ENCODE measurements around the gene ESCO1. TPM values are rescaled to one million over a fixed set of nuclear protein-coding genes. Genes with fewer than 3 reads are reported as not detected.
A peak's percentile ranks its signal among the peaks of the same experiment; 100 is the strongest.
"Not testable (repeated sequence)": the region's sequence is repeated elsewhere in the genome, so short reads cannot be mapped to it uniquely, and the experiment has no call there.

ESCO1 gene
- total RNA-seq (10 to 100 TPM; 24.4 to 26.9 TPM), polyA plus RNA-seq (ENCODE audit: insufficient read length in 2 of 2) (10 to 100 TPM; 12.1 to 15.7 TPM)
- long read RNA-seq, donor 1, result 0 reads
- long read RNA-seq, donor 2, result 0 reads
- long read RNA-seq, donor 3, partial matches to known transcripts, result 6 of 6 reads
- long read RNA-seq, donor 3, other reads (novel, unspliced or antisense), result 0 of 6 reads
- long read RNA-seq, donor 4, partial matches to known transcripts, result 43 of 43 reads
- long read RNA-seq, donor 4, other reads (novel, unspliced or antisense), result 0 of 43 reads

DNA sequence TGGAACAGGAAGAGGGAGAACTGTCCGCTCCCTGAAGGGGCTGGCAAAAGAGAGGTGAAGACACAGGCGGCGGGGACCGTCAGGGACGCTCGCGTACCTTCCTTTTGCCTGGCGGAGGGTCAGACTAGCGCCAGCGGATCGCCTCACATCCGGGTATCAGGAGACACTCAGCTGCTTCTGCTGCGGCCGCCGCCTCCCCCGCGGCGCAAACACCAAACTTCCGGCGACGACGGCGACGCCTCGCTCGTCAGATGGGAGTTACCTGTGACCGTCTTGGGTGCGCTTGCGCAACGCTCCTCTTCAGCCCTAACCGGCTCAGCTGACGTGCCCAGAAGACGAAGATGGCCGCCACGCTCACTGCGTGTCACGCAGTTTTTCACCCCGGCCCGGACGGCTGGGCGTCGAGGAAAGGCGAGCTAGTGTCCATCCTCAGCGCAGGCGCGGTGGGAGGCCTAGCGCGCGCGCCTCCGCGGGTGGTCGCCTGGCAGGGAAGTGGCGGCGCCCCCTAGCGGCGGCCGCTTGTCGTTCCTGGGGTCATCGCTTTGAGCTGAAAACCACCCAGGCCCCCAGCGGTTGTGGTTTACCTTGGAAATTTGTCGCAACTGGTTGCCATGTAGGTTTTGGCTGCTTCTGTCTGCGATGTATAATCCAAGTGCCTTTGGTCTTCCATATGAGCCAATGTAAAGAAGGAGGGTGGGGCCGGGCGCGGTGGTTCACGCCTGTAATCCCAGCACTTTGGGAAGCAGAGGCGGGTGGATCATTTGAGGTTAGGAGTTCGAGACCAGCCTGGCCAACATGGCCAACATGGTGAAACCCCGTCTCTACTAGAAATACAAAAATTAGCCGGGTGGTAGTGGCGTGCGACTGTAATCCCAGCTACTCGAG lies at the start of gene ESCO1:
Gene ESCO1 (minus strand): TSS at position 179 of the 885 bp plus-strand sequence. CDS start 25,861 bp downstream, outside the sequence.
- peak; percentile 84 to 98 (median 88) for DNase-seq (ENCODE audit: low read depth in 4 of 6, low spot score in 6 of 6)
- Histone ChIP-seq H3K4me1 (ENCODE audit: control insufficient read depth, insufficient read depth, low read length) (peaks cover 18% of the 10 kb centered on the region), H3K36me3 (ENCODE audit: control insufficient read depth, insufficient read depth, low read length) (no peaks in the 10 kb centered on the region), H3K27ac (ENCODE audit: low read depth, low read length) (peak within 1 kb of the TSS; percentile 94), H3K4me3 (ENCODE audit: low read depth, low read length) (peak within 1 kb of the TSS; percentile 74), H3K27me3 (ENCODE audit: control insufficient read depth, insufficient read depth, low read length) (no peaks in the 10 kb centered on the region), H3K9me3 (ENCODE audit: control insufficient read depth, insufficient read depth, low read length) (no peaks in the 10 kb centered on the region)
- under 1% methylated on average over 63 of the region's 74 CpGs for WGBS (ENCODE audit: insufficient coverage)

GRCh38 chr18:21640375-21640774 lies 39.9 kb upstream of the ESCO1 start:
- not testable (repeated sequence) for DNase-seq (ENCODE audit: low read depth in 4 of 6, low spot score in 6 of 6); H3K36me3 ChIP-seq (ENCODE audit: control insufficient read depth, insufficient read depth, low read length); H3K9me3 ChIP-seq (ENCODE audit: control insufficient read depth, insufficient read depth, low read length); H3K4me1 ChIP-seq (ENCODE audit: control insufficient read depth, insufficient read depth, low read length); H3K27me3 ChIP-seq (ENCODE audit: control insufficient read depth, insufficient read depth, low read length); H3K27ac ChIP-seq (ENCODE audit: low read depth, low read length); H3K4me3 ChIP-seq (ENCODE audit: low read depth, low read length)
- WGBS (ENCODE audit: insufficient coverage), result 100% methylated on average over 5 of the region's 5 CpGs

GRCh38 chr18:21638822-21639221 lies 38.3 kb upstream of the ESCO1 start:
- no peaks in the 10 kb centered on the region for H3K4me1 ChIP-seq (ENCODE audit: control insufficient read depth, insufficient read depth, low read length)
- H3K27me3 ChIP-seq (ENCODE audit: control insufficient read depth, insufficient read depth, low read length), result no peaks in the 10 kb centered on the region
- no peak for DNase-seq (ENCODE audit: low read depth in 4 of 6, low spot score in 6 of 6)
- no peak overlapping the region for H3K4me3 ChIP-seq (ENCODE audit: low read depth, low read length)
- H3K27ac ChIP-seq (ENCODE audit: low read depth, low read length), result no peak overlapping the region
- WGBS (ENCODE audit: insufficient coverage), result 100% methylated on average over 1 of the region's 3 CpGs
- H3K9me3 ChIP-seq (ENCODE audit: control insufficient read depth, insufficient read depth, low read length), result no peaks in the 10 kb centered on the region
- no peaks in the 10 kb centered on the region for H3K36me3 ChIP-seq (ENCODE audit: control insufficient read depth, insufficient read depth, low read length)

DNA sequence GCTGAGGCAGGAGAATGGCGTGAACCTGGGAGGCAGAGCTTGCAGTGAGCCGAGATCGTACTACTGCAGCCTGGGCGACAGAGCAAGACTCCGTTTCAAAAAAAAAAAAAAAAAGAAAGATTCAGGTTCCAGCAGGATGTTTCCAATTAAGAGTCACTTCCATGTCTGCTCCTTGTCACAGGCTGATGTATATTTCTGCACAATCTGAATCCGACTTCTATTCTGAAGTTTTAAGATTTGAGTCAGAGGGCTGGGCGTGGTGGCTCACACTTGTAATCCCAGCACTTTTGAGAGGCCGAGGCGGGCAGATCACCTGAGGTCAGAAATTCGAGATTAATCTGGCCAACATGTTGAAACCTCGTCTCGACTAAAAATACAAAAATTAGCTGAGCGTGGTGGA lies 36.3 kb upstream of the ESCO1 start:
- DNase-seq (ENCODE audit: low read depth in 4 of 6, low spot score in 6 of 6), result no peak
- Histone ChIP-seq H3K27ac (ENCODE audit: low read depth, low read length) (no peak overlapping the region), H3K27me3 (ENCODE audit: control insufficient read depth, insufficient read depth, low read length) (no peaks in the 10 kb centered on the region), H3K4me1 (ENCODE audit: control insufficient read depth, insufficient read depth, low read length) (no peaks in the 10 kb centered on the region), H3K4me3 (ENCODE audit: low read depth, low read length) (no peak overlapping the region), H3K36me3 (ENCODE audit: control insufficient read depth, insufficient read depth, low read length) (peaks cover 10% of the 10 kb centered on the region), H3K9me3 (ENCODE audit: control insufficient read depth, insufficient read depth, low read length) (no peaks in the 10 kb centered on the region)
- WGBS (ENCODE audit: insufficient coverage), result 98% methylated on average over 11 of the region's 13 CpGs

DNA sequence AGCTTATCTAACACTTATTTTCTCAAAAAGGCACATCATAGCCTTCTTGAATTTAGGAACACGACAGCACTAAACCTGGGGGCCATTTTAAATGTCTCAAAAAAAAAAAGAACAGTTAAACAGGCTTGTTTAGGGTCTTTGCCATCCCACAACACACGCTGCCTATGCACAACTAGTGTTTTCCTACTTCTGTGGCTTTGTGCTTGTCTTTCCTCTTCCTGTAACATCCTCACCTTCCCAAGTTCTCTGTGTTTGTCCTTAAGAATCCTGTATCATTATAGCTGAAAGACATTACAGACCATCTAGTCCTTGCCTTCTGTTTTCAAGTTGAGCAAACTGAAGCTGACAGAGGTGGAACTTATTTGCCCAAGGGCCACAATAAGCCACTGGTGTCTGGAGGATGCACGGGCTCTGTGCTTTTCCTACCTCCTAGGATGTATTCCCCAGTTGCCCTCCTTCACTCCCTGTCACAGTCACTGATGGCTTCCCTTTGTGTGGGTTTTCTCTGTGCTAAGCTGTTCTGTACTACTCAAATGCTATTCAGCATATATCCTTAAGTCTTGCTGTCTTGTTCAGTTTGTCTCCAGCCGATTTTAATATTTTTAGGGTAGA lies 34.2 kb upstream of the ESCO1 start:
- Histone ChIP-seq H3K9me3 (ENCODE audit: control insufficient read depth, insufficient read depth, low read length) (no peaks in the 10 kb centered on the region), H3K4me1 (ENCODE audit: control insufficient read depth, insufficient read depth, low read length) (no peaks in the 10 kb centered on the region), H3K36me3 (ENCODE audit: control insufficient read depth, insufficient read depth, low read length) (peaks cover 19% of the 10 kb centered on the region), H3K4me3 (ENCODE audit: low read depth, low read length) (no peak overlapping the region), H3K27ac (ENCODE audit: low read depth, low read length) (no peak overlapping the region), H3K27me3 (ENCODE audit: control insufficient read depth, insufficient read depth, low read length) (no peaks in the 10 kb centered on the region)
- no peak for DNase-seq (ENCODE audit: low read depth in 4 of 6, low spot score in 6 of 6)
- WGBS (ENCODE audit: insufficient coverage), result 90% methylated on average over 3 of the region's 4 CpGs

DNA sequence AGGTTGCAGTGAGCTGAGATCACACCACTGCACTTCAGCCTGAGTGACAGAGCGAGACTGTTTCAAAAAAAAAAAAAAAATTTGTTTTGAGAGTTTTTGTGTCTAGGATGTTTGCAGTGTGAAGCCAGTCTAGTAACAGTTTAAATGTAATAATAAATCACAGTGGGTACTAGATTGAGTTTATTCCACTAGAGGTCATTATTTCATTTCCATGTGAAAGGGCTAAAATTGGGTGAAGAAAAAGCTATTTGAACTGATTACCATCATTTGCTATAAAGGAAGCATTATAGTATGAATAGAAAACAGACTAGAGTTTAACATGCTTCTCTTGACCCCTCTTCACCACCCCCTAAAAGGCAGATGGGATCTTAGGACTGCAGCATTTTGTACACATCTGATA lies 31.9 kb upstream of the ESCO1 start:
- peak in 2 of 6 donors; percentile 6 to 10 for DNase-seq (ENCODE audit: low read depth in 4 of 6, low spot score in 6 of 6)
- H3K36me3 ChIP-seq (ENCODE audit: control insufficient read depth, insufficient read depth, low read length), result peaks cover 24% of the 10 kb centered on the region
- no peak overlapping the region for H3K27ac ChIP-seq (ENCODE audit: low read depth, low read length)
- WGBS (ENCODE audit: insufficient coverage), result no CpG with 5 or more reads among the region's 1 CpG
- H3K27me3 ChIP-seq (ENCODE audit: control insufficient read depth, insufficient read depth, low read length), result no peaks in the 10 kb centered on the region
- no peak overlapping the region for H3K4me3 ChIP-seq (ENCODE audit: low read depth, low read length)
- no peaks in the 10 kb centered on the region for H3K9me3 ChIP-seq (ENCODE audit: control insufficient read depth, insufficient read depth, low read length)
- no peaks in the 10 kb centered on the region for H3K4me1 ChIP-seq (ENCODE audit: control insufficient read depth, insufficient read depth, low read length)

- DNase-seq (ENCODE audit: low read depth in 4 of 6, low spot score in 6 of 6), result no peak
- Histone ChIP-seq H3K36me3 (ENCODE audit: control insufficient read depth, insufficient read depth, low read length) (peaks cover 48% of the 10 kb centered on the region), H3K27me3 (ENCODE audit: control insufficient read depth, insufficient read depth, low read length) (no peaks in the 10 kb centered on the region), H3K9me3 (ENCODE audit: control insufficient read depth, insufficient read depth, low read length) (no peaks in the 10 kb centered on the region), H3K4me1 (ENCODE audit: control insufficient read depth, insufficient read depth, low read length) (no peaks in the 10 kb centered on the region), H3K27ac (ENCODE audit: low read depth, low read length) (no peak overlapping the region), H3K4me3 (ENCODE audit: low read depth, low read length) (no peak overlapping the region)
- 95% methylated on average over 3 of the region's 9 CpGs for WGBS (ENCODE audit: insufficient coverage)
Measured at GRCh38 chr18:21629089-21629832, 28.8 kb upstream of the ESCO1 start.

DNA sequence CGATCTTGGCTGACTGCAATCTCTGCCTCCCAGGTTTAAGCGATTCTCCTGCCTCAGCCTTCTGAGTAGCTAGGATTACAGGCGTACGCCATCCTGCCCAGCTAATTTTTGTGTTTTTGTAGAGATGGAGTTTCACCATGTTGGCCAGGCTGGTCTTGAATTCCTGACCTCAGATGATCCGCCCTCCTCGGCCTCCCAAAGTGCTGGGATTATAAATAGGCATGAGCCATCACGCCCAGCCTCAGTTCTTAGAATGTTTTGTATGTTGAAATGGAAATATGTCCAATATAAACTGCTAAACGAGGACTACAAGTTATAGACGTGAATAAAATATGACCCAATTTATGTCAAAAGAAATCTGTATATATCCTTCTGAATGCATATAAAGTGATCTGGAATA lies 21.1 kb upstream of the ESCO1 start:
- H3K4me1 ChIP-seq (ENCODE audit: control insufficient read depth, insufficient read depth, low read length); H3K27ac ChIP-seq (ENCODE audit: low read depth, low read length); H3K27me3 ChIP-seq (ENCODE audit: control insufficient read depth, insufficient read depth, low read length); H3K9me3 ChIP-seq (ENCODE audit: control insufficient read depth, insufficient read depth, low read length); DNase-seq (ENCODE audit: low read depth in 4 of 6, low spot score in 6 of 6); H3K4me3 ChIP-seq (ENCODE audit: low read depth, low read length): not testable (repeated sequence)
- 97% methylated on average over 6 of the region's 9 CpGs for WGBS (ENCODE audit: insufficient coverage)
- peaks cover 35% of the 10 kb centered on the region for H3K36me3 ChIP-seq (ENCODE audit: control insufficient read depth, insufficient read depth, low read length)

Data from spinal cord (tissue), 10 donors.